ENCODE data around the gene CAMK2G.

CAMK2G gene

GRCh38 chr10:73765066-73765465, 109.3 kb downstream of the CAMK2G start:
- Histone ChIP-seq H3K4me3 (ENCODE audit: low read length) (no peak overlapping the region), H3K4me2 (ENCODE audit: low read length) (no peak overlapping the region), H3K4me1 (ENCODE audit: control insufficient read depth, low read length) (peaks cover 19% of the 10 kb centered on the region), H3K9me2 (replicated peaks; ENCODE audit: control insufficient read depth, low read length) (no peaks in the 10 kb centered on the region), H4K20me1 (ENCODE audit: control insufficient read depth, insufficient read depth, low read depth, low read length) (no peaks in the 10 kb centered on the region), H3F3A (ENCODE audit: control insufficient read depth, insufficient read depth) (no peaks in the 10 kb centered on the region; the same call in 1 of the 2 replicates), H3K9me3 (ENCODE audit: control insufficient read depth, insufficient read depth, low read length) (no peaks in the 10 kb centered on the region), H3K27me3 (ENCODE audit: control insufficient read depth, low read length) (no peaks in the 10 kb centered on the region), H3K27ac (ENCODE audit: low read depth, low read length) (no peak overlapping the region), H3K36me3 (ENCODE audit: control insufficient read depth, low read length) (peaks cover 86% of the 10 kb centered on the region), H3K79me2 (ENCODE audit: control insufficient read depth, low read length) (no peaks in the 10 kb centered on the region)
- TF ChIP-seq CTCF (IDR thresholded peaks at IDR 0.05; ENCODE audit: low read depth, low read length, poor library complexity, severe bottlenecking), result no peak
- TF ChIP-seq EZH2phosphoT487 (IDR thresholded peaks at IDR 0.05; ENCODE audit: borderline replicate concordance, low read length), result no peak

DNA sequence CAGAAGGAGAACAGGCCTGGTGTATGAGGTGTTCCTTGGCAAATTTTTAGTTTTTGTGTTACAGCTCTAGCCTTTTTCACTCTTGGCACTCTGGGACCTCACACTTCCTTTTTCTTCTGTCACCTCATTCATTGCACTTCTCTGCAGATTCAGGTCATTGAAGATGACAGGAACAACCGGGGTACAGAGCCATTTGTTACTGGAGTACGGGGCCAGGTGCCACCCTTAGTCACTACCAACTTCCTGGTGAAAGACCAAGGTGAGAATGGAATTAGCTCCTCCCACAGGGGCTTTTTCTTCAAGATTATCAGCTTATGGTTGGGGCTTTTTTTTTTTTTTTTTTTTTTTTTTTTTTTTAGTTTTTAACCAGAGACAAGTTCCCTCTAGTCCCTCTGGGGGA, 111.0 kb downstream of the CAMK2G start:
- no peaks in the 10 kb centered on the region for H3K27me3 ChIP-seq (ENCODE audit: control insufficient read depth, low read length)

GRCh38 chr10:73762915-73763314, 111.4 kb downstream of the CAMK2G start:
- H3K9me2 ChIP-seq (replicated peaks; ENCODE audit: control insufficient read depth, low read length), result no peaks in the 10 kb centered on the region
- no peaks in the 10 kb centered on the region for H4K20me1 ChIP-seq (ENCODE audit: control insufficient read depth, insufficient read depth, low read depth, low read length)
- H3K27me3 ChIP-seq (ENCODE audit: control insufficient read depth, low read length), result no peaks in the 10 kb centered on the region
- no peak overlapping the region for H3K27ac ChIP-seq (ENCODE audit: low read depth, low read length)
- H3K4me3 ChIP-seq (ENCODE audit: low read length), result no peak overlapping the region
- TF ChIP-seq EZH2phosphoT487 (IDR thresholded peaks at IDR 0.05; ENCODE audit: borderline replicate concordance, low read length) (no peak), CTCF (IDR thresholded peaks at IDR 0.05; ENCODE audit: low read depth, low read length, poor library complexity, severe bottlenecking) (no peak)
- no peak overlapping the region for H3K4me2 ChIP-seq (ENCODE audit: low read length)
- H3F3A ChIP-seq (ENCODE audit: control insufficient read depth, insufficient read depth), result no peaks in the 10 kb centered on the region
- H3K9me3 ChIP-seq (ENCODE audit: control insufficient read depth, insufficient read depth, low read length), result no peaks in the 10 kb centered on the region
- H3K4me1 ChIP-seq (ENCODE audit: control insufficient read depth, low read length), result peaks cover 17% of the 10 kb centered on the region
- H3K36me3 ChIP-seq (ENCODE audit: control insufficient read depth, low read length), result peaks cover 84% of the 10 kb centered on the region
- no peaks in the 10 kb centered on the region for H3K79me2 ChIP-seq (ENCODE audit: control insufficient read depth, low read length)

More for the DNA sequence above, 111.0 kb downstream of the CAMK2G start:
- H3K4me3 ChIP-seq (ENCODE audit: low read length), result no peak overlapping the region
- H3K36me3 ChIP-seq (ENCODE audit: control insufficient read depth, low read length), result peaks cover 86% of the 10 kb centered on the region
- H3K27ac ChIP-seq (ENCODE audit: low read depth, low read length), result no peak overlapping the region
- no peaks in the 10 kb centered on the region for H3K79me2 ChIP-seq (ENCODE audit: control insufficient read depth, low read length)
- peaks cover 21% of the 10 kb centered on the region for H3K4me1 ChIP-seq (ENCODE audit: control insufficient read depth, low read length)
- no peaks in the 10 kb centered on the region for H3K9me3 ChIP-seq (ENCODE audit: control insufficient read depth, insufficient read depth, low read length)
- no peak for TF ChIP-seq CTCF (IDR thresholded peaks at IDR 0.05; ENCODE audit: low read depth, low read length, poor library complexity, severe bottlenecking)
- TF ChIP-seq EZH2phosphoT487 (IDR thresholded peaks at IDR 0.05; ENCODE audit: borderline replicate concordance, low read length), result no peak
- H3K4me2 ChIP-seq (ENCODE audit: low read length), result no peak overlapping the region
- H3F3A ChIP-seq (ENCODE audit: control insufficient read depth, insufficient read depth), result no peaks in the 10 kb centered on the region
- H3K9me2 ChIP-seq (replicated peaks; ENCODE audit: control insufficient read depth, low read length), result no peaks in the 10 kb centered on the region
- H4K20me1 ChIP-seq (ENCODE audit: control insufficient read depth, insufficient read depth, low read depth, low read length), result no peaks in the 10 kb centered on the region

Measured in DOHH2 (cell line).